IPS DF 4.7 (cell line): ENCODE measurements around the gene DGKD.
"Not testable (repeated sequence)": the region's sequence is repeated elsewhere in the genome, so short reads cannot be mapped to it uniquely, and the experiment has no call there.

Source experiments
- DNase-seq: peaks from one replicate; pipeline ENCODE4 v3.0.0-alpha.2; 2013; ENCODE audit warnings: low spot score; ENCODE audit errors: extremely low read depth

Gene DGKD

GRCh38 chr2:233336091-233336490 is 18.2 kb upstream of the DGKD start:
- not testable (repeated sequence) for DNase-seq

- DNase-seq = no peak
Measured at GRCh38 chr2:233336541-233336940, 17.8 kb upstream of the DGKD start.

DNA sequence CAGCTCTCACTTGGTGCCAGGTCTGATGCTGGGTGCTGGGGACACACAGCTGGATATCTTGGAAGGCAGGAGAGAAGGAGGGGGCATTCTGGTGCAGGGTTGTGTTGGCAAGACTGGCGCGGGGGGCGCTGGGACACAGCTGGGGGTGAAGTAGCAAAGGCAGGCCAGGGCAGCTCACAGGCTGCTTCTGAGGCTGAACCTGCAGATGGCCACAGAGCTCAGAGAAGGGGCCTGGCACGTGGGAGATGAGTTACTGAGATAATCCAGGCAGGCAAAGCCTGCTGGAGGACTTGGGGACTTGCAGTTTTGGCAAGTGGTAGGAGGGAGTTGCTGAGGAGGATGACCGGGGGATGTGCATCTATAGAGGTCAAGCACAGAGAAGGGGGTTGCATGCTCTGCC is 16.2 kb upstream of the DGKD start:
- no peak for DNase-seq

GRCh38 chr2:233338812-233339368 is 15.4 kb upstream of the DGKD start:
- DNase-seq = no peak

GRCh38 chr2:233339427-233339826 is 14.9 kb upstream of the DGKD start:
- no peak for DNase-seq

DNA sequence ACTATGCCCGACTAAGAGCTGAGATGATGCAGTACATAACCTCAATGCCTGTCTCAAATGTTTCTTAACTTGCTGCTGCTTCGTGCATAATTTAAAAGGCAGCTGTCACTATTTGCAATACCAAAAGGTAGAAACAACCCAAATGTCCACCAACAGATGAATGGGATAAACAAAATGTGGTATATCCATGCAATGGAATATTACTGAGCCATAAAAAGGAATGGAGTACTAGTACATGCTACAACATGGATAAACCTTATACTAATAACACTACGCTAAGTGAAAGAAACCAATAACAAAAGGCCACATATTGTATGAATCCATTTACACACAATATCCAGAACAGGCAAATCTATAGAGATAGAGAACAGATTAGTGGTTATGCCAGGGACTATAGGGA is 13.0 kb upstream of the DGKD start:
- no peak for DNase-seq

DNA sequence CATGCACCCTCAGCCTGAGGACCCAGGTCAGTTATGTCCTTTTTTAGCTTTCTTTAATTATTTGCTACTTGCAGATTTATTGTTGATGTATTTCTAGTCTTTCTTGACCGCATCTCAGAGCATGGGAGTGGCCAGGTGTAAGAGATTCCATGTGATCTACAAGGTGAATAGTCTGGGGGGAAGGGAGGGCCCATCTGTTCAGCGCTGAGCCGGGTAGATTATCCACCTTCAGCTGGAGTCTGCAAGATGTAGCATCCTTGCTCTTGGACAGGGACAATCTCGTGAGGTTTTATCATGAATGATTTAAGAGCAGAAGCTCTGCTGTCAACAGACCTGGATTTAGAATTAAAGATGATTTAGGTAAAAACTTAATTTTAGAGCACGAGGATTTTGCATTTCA is 12.0 kb upstream of the DGKD start:
- DNase-seq = no peak

- DNase-seq = no peak
Measured at GRCh38 chr2:233343171-233343705, 11.1 kb upstream of the DGKD start.

GRCh38 chr2:233346376-233346775 is 7.9 kb upstream of the DGKD start:
- no peak for DNase-seq

- DNase-seq = no peak
Measured at GRCh38 chr2:233346930-233347329, 7.4 kb upstream of the DGKD start.

GRCh38 chr2:233349005-233349998 is 5.0 kb upstream of the DGKD start:
- no peak for DNase-seq

- no peak for DNase-seq
Measured at GRCh38 chr2:233350708-233351107, 3.6 kb upstream of the DGKD start.

DNA sequence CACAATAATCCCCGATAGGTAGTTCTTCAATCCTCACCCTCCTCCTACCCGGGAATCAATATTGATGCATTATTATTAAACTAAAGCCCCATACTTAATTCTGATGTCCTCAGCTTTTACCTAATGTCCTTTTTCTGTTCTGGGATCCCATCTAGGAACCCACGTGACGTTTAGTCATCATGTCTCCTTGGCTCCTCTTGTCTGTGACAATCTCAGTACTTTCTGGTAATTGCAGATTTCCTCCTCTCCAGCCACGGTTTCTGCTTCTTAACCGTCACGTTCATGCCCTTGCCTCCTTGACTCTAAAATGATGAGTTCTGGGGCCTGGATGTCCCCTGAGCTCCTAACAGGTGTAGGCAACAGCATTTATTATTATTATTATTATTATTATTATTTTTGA is 2.9 kb upstream of the DGKD start:
- DNase-seq = no peak

- no peak for DNase-seq
Measured at GRCh38 chr2:233352141-233352842, 2.0 kb upstream of the DGKD start.

DNA sequence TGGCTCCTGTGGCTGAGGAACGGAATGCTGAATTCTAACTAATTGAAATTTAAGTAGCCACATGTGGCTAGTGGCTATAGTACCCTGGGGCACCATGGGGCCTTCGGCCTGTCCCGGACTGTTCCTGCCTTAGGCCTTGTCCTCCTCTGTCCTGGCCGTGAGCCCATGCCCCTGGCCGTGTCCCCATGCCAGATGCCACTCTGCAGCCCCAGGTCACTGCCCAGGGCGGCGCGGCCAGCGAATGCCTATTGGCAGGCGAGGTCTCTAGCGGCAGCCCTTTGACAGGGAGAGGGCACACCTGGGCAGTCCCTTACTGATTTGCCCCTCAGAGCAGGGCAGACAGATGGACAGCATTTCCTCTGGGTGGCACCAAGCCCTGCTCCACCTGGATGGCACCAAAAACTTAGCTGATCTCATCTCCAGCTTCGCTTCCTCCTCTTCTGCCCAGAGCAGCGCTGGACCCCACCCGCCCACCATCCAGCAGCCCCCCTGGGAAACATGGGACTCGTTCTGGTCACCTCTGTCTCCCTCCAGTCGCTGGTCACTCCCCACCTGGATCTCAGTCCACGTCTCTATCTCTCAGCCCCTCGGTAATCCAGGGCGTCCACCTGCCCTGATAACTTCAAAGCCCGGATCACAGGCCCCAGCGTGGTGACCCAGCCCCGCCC is 1.1 kb upstream of the DGKD start:
- DNase-seq = no peak

- no peak for DNase-seq
Measured at GRCh38 chr2:233354500-233354924, 218 bp downstream of the DGKD start.

GRCh38 chr2:233354971-233355574 is 779 bp downstream of the DGKD start:
- DNase-seq = no peak

DNA sequence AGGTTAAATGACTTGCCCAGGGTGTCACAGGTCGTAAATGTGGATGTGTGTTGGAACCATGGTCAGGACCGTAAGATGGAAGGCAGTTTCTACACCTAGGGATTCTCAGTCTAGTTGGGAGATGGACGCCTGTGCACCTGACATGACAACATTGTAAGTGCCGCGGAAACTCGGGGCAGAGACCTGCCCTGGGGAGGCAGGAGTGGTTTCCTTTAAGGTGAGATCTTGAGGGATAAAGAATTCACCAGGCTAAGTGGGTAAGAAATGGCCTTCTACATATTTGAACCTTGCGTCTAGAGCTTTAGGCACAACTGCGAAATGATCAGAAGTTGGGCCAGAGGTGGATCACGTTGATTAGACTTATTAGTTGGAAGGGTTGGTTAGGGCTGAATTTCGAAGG is 1.6 kb downstream of the DGKD start:
- no peak for DNase-seq

- DNase-seq = no peak
Measured at GRCh38 chr2:233356546-233357308, 2.4 kb downstream of the DGKD start.

GRCh38 chr2:233358335-233358734 is 4.0 kb downstream of the DGKD start:
- no peak for DNase-seq
